ENCODE data around the gene HPCAL1.

GRCh38 chr2:10318345-10318744, 15.6 kb downstream of the HPCAL1 start:
- no peak for TF ChIP-seq CTCF (IDR thresholded peaks at IDR 0.05)
- no peak for TF ChIP-seq POLR2A (IDR thresholded peaks at IDR 0.05)

Measured in body of pancreas (tissue), 4 donors.